GM12864 (cell line): ENCODE data around the gene TCF15.
A peak's percentile ranks its signal among the peaks of the same experiment; 100 is the strongest.

ENCODE experiments used
- DNase-seq: peaks from one replicate; pipeline ENCODE4 v3.0.0-alpha.2; 2011; ENCODE audit warnings: low read depth
- H3K4me3 ChIP-seq: 2 replicates; pipeline ENCODE4 v1.5.1; 2011; ENCODE audit warnings: mild to moderate bottlenecking, low read depth, low read length, control low read depth
- CTCF ChIP-seq: IDR thresholded peaks from 2 replicates; pipeline ENCODE4 v1.5.1; 2011; ENCODE audit warnings: low read depth, mild to moderate bottlenecking, moderate library complexity, low read length, control low read depth, inconsistent platforms; ENCODE audit errors: missing control alignments

The TCF15 gene, protein sequence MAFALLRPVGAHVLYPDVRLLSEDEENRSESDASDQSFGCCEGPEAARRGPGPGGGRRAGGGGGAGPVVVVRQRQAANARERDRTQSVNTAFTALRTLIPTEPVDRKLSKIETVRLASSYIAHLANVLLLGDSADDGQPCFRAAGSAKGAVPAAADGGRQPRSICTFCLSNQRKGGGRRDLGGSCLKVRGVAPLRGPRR

DNA sequence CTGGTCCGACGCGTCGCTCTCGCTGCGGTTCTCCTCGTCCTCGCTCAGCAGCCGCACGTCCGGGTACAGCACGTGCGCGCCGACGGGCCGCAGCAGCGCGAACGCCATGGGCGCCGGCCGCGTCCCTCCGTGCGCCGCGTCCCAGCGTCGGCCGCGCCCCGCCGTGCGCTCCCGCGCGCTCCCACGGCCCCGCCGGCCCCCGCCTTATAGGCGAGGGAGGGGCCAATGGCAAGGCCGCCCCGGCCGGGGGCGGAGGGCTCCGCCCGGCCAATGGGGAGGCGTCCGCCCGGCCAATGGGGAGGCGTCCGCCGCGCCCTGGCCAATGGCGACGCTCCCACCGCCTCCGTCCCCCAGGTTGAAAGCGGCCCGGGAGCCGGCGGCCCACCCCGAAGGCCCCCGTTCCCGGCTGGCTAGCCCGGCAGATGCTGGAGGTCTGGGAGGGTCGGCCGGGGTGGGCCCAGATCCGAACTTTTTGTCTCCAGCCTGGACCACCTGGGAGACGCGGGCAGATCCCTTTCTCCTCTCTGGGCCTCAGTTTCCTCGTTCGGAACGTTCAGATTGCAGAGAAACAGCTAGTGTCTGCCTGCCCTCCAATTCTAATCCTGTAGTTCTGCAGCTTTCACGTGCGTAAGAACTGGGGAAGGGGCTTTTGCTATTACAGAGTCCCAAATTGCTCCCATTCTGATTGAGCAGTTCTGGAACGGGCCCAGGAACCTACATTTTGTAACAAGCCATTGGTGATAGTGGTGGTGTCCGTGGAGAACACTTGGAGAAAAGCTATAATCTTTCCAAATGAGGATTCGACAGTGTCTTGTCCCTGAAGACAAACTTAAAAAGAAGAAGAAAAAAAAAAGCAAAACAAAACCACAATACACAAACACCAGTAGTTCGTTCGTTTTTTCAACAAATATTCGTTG, at the start of gene TCF15:
TSS of gene TCF15 (minus strand) at position 180 of the 917 bp plus-strand sequence. CDS start at position 108, 72 bp downstream.
- DNase-seq, result no peak
- H3K4me3 ChIP-seq, result no peak within 1 kb of the TSS
- no peak for TF ChIP-seq CTCF

- TF ChIP-seq CTCF, result no peak
- H3K4me3 ChIP-seq, result no peak overlapping the region
Measured at GRCh38 chr20:658731-659291, 48.7 kb upstream of the TCF15 start.

GRCh38 chr20:658202-658601, 48.1 kb upstream of the TCF15 start:
- no peak for DNase-seq
- H3K4me3 ChIP-seq, result no peak overlapping the region
- TF ChIP-seq CTCF, result no peak

More at GRCh38 chr20:658731-659291, 48.7 kb upstream of the TCF15 start:
- no peak for DNase-seq

DNA sequence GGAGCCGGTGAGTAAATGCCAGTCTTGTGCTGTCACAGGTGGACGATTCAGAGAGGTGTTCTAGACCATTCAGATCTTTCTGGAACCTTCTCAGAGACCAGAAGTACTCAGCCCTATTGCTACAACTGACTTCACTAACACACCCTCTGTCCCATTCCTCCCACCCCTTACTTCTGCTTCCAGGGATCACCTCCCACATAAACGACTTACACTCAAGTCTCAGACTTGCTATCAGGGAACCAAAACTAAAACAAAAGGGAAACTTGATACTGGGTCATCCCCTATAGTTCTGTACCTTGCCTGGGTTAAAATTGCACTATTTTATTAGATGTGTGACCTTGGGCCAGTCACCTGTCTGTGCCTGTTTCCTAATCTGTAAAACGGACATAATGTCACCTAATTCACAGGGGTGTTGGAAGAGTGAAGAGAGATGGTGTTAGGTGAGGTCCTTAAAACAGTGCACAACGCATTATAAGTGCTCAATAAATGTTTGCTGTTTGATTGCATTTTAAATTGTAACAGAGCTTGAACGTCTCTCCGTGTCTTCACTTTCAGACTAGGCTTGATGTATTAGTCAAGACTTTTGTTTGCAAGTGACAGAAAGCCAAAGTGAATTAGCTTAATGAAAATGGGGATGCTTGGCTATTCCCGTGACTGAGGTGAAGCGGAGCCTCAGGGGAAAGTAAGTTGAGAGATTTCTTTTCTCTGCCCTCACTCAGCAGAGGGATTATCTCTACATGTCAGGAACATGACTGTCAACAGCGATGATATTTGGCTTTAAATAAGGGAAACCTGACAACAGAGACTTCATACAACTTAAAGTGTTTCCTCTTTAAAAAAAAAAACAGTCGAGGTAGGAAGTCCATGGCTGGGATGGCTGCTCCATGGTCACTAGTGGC, 45.9 kb upstream of the TCF15 start:
- no peak overlapping the region for H3K4me3 ChIP-seq
- no peak for DNase-seq
- TF ChIP-seq CTCF, result no peak

- H3K4me3 ChIP-seq, result no peak overlapping the region
- TF ChIP-seq CTCF, result no peak
- no peak for DNase-seq
Measured at GRCh38 chr20:654417-654750, 44.3 kb upstream of the TCF15 start.

GRCh38 chr20:653590-654416, 43.7 kb upstream of the TCF15 start:
- TF ChIP-seq CTCF, result no peak
- peak overlapping the region; percentile 83 for H3K4me3 ChIP-seq
- no peak for DNase-seq
